SU-DHL-6 (cell line): ENCODE results near the gene SLC16A12.

Source experiments
- H2AFZ ChIP-seq: fragments of 200-600 bp; sonication (generic); 2 replicates; pipeline ENCODE4 v1.6.1; 2014; ENCODE audit warnings: low read depth, mild to moderate bottlenecking, moderate library complexity, mixed read lengths, antibody characterized with exemption, low read length; ENCODE audit not compliant: severe bottlenecking
- H3F3A ChIP-seq: fragments of 200-600 bp; shearing (Covaris generic); 2 replicates; pipeline ENCODE4 v1.6.0; 2016; ENCODE audit warnings: antibody characterized with exemption, mild to moderate bottlenecking; ENCODE audit not compliant: insufficient read depth
- H3K27ac ChIP-seq: fragments of 200-600 bp; sonication (generic); 2 replicates; pipeline ENCODE4 v1.5.1; 2016; ENCODE audit warnings: low read depth, mild to moderate bottlenecking, low read length, moderate library complexity, mixed read lengths
- H3K27me3 ChIP-seq: fragments of 200-600 bp; sonication (generic), shearing (Covaris generic); 2 replicates; pipeline ENCODE4 v1.6.0; 2014; ENCODE audit warnings: mild to moderate bottlenecking, low read length
- H3K36me3 ChIP-seq: fragments of 200-600 bp; sonication (generic); 2 replicates; pipeline ENCODE4 v1.6.1; 2014; ENCODE audit warnings: mild to moderate bottlenecking, low read length, mixed read lengths
- H3K4me2 ChIP-seq: fragments of 300-600, 200-600 bp; shearing (Covaris generic), sonication (generic); 2 replicates; pipeline ENCODE4 v1.6.0; 2014; ENCODE audit warnings: low read length, low read depth, mild to moderate bottlenecking; ENCODE audit not compliant: poor library complexity, severe bottlenecking
- H3K4me3 ChIP-seq: fragments of 200-600 bp; sonication (generic); 2 replicates; pipeline ENCODE4 v1.5.1; 2014; ENCODE audit warnings: antibody characterized with exemption, low read length, mild to moderate bottlenecking, mixed read lengths; ENCODE audit not compliant: insufficient read depth, poor library complexity, severe bottlenecking
- H3K79me2 ChIP-seq: fragments of 200-600 bp; sonication (generic); 2 replicates; pipeline ENCODE4 v1.6.1; 2014; ENCODE audit warnings: mild to moderate bottlenecking, low read length, moderate library complexity; ENCODE audit not compliant: insufficient read depth
- H3K9ac ChIP-seq: fragments of 200-600 bp; sonication (generic); 2 replicates; pipeline ENCODE4 v1.7.0; 2014; ENCODE audit warnings: mild to moderate bottlenecking, low read length
- H3K9me2 ChIP-seq: fragments of 200-600 bp; sonication (generic); replicated peaks from 2 replicates; pipeline ENCODE4 v1.6.1; 2014; ENCODE audit warnings: low read length; ENCODE audit not compliant: insufficient read depth
- H3K9me3 ChIP-seq: fragments of 200-600 bp; sonication (generic); 2 replicates; pipeline ENCODE4 v1.6.1; 2014; ENCODE audit warnings: low read length, mixed read lengths; ENCODE audit not compliant: insufficient read depth
- H4K20me1 ChIP-seq: fragments of 200-600 bp; sonication (generic); 2 replicates; pipeline ENCODE4 v1.6.1; 2014; ENCODE audit warnings: low read depth, mild to moderate bottlenecking, antibody characterized with exemption, low read length, moderate library complexity, mixed read lengths
- EZH2phosphoT487 ChIP-seq: fragments of 200-600 bp; sonication (generic), shearing (Covaris generic); conservative IDR thresholded peaks from 2 replicates; pipeline ENCODE4 v1.6.1; 2018; ENCODE audit warnings: mild to moderate bottlenecking, antibody characterized with exemption, low read length, moderate library complexity, mixed read lengths
- TF ChIP-seq, protein P1 (sequence below): fragments of 200-600 bp; sonication (generic); IDR thresholded peaks from one replicate; pipeline ENCODE4 v1.5.1; 2017; ENCODE audit warnings: antibody characterized with exemption, mild to moderate bottlenecking, low read length, moderate library complexity; ENCODE audit not compliant: insufficient read depth, poor library complexity, severe bottlenecking

The SLC16A12 gene

DNA sequence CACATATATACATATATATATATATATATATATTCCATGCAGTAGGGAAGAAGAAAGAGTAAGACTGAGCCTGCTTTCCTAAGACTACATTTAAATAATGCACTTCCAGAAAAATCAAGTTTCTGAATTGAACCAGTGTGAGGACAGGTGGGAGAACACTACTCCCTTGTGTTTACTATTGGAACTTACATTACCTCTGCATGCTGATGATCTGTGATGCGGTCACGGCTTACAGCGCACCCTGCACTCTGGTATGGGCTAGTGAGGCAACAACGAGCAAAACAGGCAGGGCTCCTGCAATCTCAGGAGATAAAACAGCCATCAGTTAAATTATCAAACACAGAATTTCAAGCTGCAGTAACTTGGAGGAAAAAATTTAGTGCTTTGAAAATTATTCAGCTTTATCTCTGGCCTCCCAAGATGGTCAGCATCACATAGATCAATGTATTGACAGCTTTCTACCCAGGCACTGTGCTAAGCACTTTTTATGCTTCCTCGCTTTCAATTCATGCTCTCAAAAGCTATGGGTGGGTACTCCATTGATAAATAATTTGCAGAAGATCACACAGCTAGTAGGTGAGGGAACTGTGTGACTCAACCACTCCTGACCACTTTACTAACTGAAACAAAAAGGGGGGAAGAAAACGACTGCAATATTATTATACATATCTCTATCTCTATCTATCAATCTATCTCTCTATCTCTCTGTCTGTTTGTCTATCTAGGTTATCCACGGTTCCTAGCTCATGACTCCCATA lies 20.5 kb upstream of the SLC16A12 start:
- Histone ChIP-seq H3K9ac (no peak overlapping the region), H4K20me1 (no peaks in the 10 kb centered on the region), H2AFZ (no peak overlapping the region), H3K4me3 (no peak overlapping the region), H3F3A (no peaks in the 10 kb centered on the region), H3K4me2 (no peak overlapping the region), H3K9me2 (no peaks in the 10 kb centered on the region), H3K36me3 (no peaks in the 10 kb centered on the region), H3K9me3 (no peaks in the 10 kb centered on the region), H3K79me2 (no peaks in the 10 kb centered on the region), H3K27ac (no peak overlapping the region), H3K27me3 (no peaks in the 10 kb centered on the region)
- TF ChIP-seq EZH2phosphoT487 = no peak
- TF ChIP-seq, protein P1, sequence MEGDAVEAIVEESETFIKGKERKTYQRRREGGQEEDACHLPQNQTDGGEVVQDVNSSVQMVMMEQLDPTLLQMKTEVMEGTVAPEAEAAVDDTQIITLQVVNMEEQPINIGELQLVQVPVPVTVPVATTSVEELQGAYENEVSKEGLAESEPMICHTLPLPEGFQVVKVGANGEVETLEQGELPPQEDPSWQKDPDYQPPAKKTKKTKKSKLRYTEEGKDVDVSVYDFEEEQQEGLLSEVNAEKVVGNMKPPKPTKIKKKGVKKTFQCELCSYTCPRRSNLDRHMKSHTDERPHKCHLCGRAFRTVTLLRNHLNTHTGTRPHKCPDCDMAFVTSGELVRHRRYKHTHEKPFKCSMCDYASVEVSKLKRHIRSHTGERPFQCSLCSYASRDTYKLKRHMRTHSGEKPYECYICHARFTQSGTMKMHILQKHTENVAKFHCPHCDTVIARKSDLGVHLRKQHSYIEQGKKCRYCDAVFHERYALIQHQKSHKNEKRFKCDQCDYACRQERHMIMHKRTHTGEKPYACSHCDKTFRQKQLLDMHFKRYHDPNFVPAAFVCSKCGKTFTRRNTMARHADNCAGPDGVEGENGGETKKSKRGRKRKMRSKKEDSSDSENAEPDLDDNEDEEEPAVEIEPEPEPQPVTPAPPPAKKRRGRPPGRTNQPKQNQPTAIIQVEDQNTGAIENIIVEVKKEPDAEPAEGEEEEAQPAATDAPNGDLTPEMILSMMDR = no peak

DNA sequence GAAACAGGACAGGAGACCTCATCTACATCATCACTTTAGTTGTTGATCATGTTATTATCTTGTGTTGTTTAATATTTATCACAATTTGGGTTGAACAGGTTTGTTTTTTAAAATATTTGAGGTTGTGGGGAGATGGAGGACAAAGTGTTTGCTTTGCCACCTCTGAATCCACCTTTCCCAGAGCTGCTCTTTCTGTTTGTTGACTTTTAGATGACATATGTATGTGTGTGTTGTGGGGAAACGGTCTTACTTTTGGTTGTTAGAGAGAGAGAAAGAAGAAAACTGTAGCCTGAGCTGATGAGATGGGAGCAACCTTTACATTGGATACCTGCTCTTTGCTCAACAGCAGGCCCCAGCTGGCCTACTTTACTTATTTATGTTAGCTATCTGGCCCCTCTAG lies 19.0 kb upstream of the SLC16A12 start:
- no peaks in the 10 kb centered on the region for H3K9me2 ChIP-seq
- H3K27me3 ChIP-seq = no peaks in the 10 kb centered on the region
- H4K20me1 ChIP-seq = no peaks in the 10 kb centered on the region
- no peaks in the 10 kb centered on the region for H3K36me3 ChIP-seq
- no peak overlapping the region for H3K9ac ChIP-seq
- no peak overlapping the region for H2AFZ ChIP-seq
- H3K9me3 ChIP-seq = no peaks in the 10 kb centered on the region
- no peak overlapping the region for H3K27ac ChIP-seq
- no peak overlapping the region for H3K4me2 ChIP-seq
- no peak overlapping the region for H3K4me3 ChIP-seq
- TF ChIP-seq, protein P1 = no peak
- TF ChIP-seq EZH2phosphoT487 = no peak
- H3F3A ChIP-seq = no peaks in the 10 kb centered on the region
- no peaks in the 10 kb centered on the region for H3K79me2 ChIP-seq

DNA sequence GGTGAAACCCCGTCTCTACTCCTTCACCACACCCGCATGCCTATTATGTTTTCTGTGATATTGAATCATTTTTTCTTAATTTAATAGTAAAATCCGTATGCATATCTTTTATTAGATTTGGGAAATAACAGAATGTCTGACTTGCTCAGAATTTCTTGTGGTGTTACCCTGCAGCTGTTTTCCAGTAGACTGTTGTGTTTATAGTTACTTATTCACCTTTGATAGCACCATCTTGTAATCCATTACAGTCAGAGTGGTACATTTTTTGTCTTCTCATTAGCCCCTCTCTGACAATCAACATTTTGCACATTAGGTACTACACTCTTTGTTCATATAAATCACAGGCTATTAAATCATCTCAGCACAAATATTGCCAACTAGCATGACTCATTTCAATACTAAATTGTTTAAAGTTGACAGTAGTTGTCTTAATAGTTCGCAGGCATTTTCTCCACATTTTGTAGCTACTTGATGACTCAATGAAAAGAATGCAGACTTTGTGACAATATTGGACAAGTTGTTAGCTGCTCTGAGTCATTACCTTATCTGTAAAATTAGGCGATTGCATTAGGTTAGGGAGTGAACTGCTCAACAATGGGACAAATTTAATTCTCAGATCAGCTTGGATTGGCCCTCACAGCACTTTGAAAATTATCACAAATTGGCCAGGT lies 17.8 kb upstream of the SLC16A12 start:
- Histone ChIP-seq H3K27me3 (no peaks in the 10 kb centered on the region), H3K4me3 (no peak overlapping the region), H3K36me3 (no peaks in the 10 kb centered on the region), H3K27ac (no peak overlapping the region), H3K4me2 (no peak overlapping the region), H3K9ac (no peak overlapping the region), H3K9me3 (no peaks in the 10 kb centered on the region), H3F3A (no peaks in the 10 kb centered on the region), H3K79me2 (no peaks in the 10 kb centered on the region), H4K20me1 (no peaks in the 10 kb centered on the region), H2AFZ (no peak overlapping the region), H3K9me2 (no peaks in the 10 kb centered on the region)
- TF ChIP-seq EZH2phosphoT487 = no peak
- TF ChIP-seq, protein P1 = no peak
